SK-N-SH (cell line): ENCODE results near the gene SERPINA12.

ENCODE experiments used
- EP300 ChIP-seq, 2 experiments: IDR thresholded peaks; 2 replicates each; pipeline versions ENCODE4 v1.4.0 to v1.6.1; 2012; ENCODE audit warnings: borderline replicate concordance in 1 of 2, low read depth in 1 of 2, low read length in 1 of 2
- EZH2phosphoT487 ChIP-seq: fragments of 200-600 bp; sonication (generic); IDR thresholded peaks from 2 replicates; pipeline ENCODE4 v1.6.1; 2017; ENCODE audit warnings: low read depth, mixed run types, mild to moderate bottlenecking, antibody characterized with exemption, moderate library complexity, borderline replicate concordance
- JUND ChIP-seq: IDR thresholded peaks from 2 replicates; pipeline ENCODE4 v1.4.0; 2012
- RAD21 ChIP-seq: IDR thresholded peaks from 2 replicates; pipeline ENCODE4 v1.6.1; 2012; ENCODE audit warnings: mild to moderate bottlenecking, low read length
- TF ChIP-seq, protein P1 (sequence below): fragments of 200-600 bp; sonication (generic); IDR thresholded peaks from 2 replicates; pipeline ENCODE4 v1.6.1; 2017; ENCODE audit warnings: antibody characterized with exemption, mild to moderate bottlenecking, moderate library complexity

DNA sequence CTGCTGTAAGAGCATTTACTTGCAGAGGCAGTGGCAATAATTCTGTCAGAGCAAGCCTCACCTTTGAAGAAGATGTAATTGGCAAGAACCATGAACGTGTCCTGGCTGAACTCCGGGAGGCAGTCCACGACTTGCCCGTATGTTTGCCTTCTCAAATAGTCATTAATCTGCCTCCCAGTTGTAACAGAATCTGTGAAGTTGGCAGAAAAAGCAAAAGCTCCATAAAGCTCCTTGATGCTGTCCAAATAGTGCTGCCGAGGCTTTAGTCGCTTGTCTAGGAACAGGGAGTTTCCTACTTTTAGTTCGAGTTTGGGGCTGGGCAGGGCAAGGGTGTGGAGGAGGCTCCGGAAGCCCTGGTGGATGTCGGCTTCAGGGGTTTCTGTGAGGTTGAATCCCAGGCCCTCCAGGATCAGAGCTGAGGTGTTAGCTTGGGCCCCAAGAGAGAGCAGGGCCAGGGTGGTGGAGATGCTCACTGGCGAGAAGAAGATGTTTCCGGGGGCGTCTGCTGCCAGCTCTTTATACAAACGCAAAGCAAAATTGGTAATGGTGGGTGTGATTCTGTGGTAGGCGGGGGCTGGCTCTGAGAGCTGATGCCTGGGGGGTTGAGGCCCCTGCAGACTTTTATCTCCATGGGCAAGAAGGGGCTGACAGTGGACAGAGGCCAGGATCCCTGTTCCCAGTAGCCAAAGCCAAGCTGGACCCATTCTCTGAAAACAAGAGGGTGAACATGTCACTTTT lies 61.0 kb downstream of the SERPINA12 start:
- TF ChIP-seq EZH2phosphoT487 (no peak), EP300 (IDR thresholded peaks at IDR 0.05; ENCODE audit: borderline replicate concordance in 1 of 2, low read depth in 1 of 2, low read length in 1 of 2) (no peak), JUND (no peak), RAD21 (no peak)
- TF ChIP-seq, protein P1, sequence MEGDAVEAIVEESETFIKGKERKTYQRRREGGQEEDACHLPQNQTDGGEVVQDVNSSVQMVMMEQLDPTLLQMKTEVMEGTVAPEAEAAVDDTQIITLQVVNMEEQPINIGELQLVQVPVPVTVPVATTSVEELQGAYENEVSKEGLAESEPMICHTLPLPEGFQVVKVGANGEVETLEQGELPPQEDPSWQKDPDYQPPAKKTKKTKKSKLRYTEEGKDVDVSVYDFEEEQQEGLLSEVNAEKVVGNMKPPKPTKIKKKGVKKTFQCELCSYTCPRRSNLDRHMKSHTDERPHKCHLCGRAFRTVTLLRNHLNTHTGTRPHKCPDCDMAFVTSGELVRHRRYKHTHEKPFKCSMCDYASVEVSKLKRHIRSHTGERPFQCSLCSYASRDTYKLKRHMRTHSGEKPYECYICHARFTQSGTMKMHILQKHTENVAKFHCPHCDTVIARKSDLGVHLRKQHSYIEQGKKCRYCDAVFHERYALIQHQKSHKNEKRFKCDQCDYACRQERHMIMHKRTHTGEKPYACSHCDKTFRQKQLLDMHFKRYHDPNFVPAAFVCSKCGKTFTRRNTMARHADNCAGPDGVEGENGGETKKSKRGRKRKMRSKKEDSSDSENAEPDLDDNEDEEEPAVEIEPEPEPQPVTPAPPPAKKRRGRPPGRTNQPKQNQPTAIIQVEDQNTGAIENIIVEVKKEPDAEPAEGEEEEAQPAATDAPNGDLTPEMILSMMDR = no peak
